Vagina (tissue), 2 donors: ENCODE measurements around the gene NSUN4.

Experiments
- CTCF ChIP-seq, 3 experiments: fragments of 450-650 bp in 2 of 3; fragments of 200-600 bp in 1 of 3; sonication (generic) in 1 of 3; IDR thresholded peaks; one replicate each; pipeline ENCODE4 v1.5.1; 2017 to 2019; ENCODE audit warnings: antibody characterized with exemption in 3 of 3, mild to moderate bottlenecking in 2 of 3, moderate library complexity in 2 of 3
- POLR2A ChIP-seq, 2 donors: fragments of 450-650 bp; IDR thresholded peaks; one replicate each; pipeline ENCODE4 v1.6.1; 2017; ENCODE audit warnings: antibody characterized with exemption in 2 of 2, mild to moderate bottlenecking in 2 of 2, moderate library complexity in 2 of 2

- TF ChIP-seq CTCF (IDR thresholded peaks at IDR 0.05): no peak
- no peak for TF ChIP-seq POLR2A (IDR thresholded peaks at IDR 0.05)
These were observed 24.0 kb downstream of the NSUN4 start for GRCh38 chr1:46364612-46365011.
